GM12892 (cell line): ENCODE data around the gene R3HDM1.

Experiments
- POLR2A ChIP-seq: IDR thresholded peaks from 2 replicates; pipeline ENCODE4 v1.6.1; 2011; ENCODE audit warnings: low read depth, low read length, control low read depth
- POLR2AphosphoS5 ChIP-seq: IDR thresholded peaks from 2 replicates; pipeline ENCODE4 v1.6.1; 2011; ENCODE audit warnings: low read depth, low read length, control low read depth
- TAF1 ChIP-seq: IDR thresholded peaks from 2 replicates; pipeline ENCODE4 v1.6.1; 2011; ENCODE audit warnings: low read depth, mild to moderate bottlenecking, control low read depth, low read length, borderline replicate concordance

GRCh38 chr2:135733045-135733444 lies 201.8 kb downstream of the R3HDM1 start:
- no peak for TF ChIP-seq POLR2A
- TF ChIP-seq TAF1: no peak
- TF ChIP-seq POLR2AphosphoS5: no peak
